ENCODE measurements around the gene KCNB1.

DNA sequence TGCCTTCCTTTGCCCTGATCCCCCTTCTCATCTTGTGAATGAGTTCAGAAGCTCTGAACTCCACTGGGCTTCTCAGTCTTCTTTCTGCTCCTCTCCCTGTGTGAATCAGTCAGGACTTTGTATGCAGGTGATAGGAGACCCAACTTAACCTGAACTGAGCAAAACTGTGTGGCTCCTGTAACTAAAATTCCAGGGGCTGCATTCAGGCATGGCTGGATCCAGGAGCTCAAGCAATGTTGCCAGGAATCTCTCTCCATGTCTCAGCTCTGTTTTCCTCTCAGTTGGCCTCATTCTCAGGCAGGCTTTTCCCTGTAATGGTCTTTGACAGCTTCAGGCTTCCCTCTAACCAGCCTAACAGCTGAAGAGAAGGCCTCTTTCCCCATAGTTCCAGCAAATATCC is 153.7 kb downstream of the KCNB1 start:
- TF ChIP-seq ZNF274 (IDR thresholded peaks at IDR 0.05; ENCODE audit: low read depth, low read length) = no peak
- TF ChIP-seq YY1 (IDR thresholded peaks at IDR 0.05; ENCODE audit: insufficient read depth, insufficient read length) = no peak
- TF ChIP-seq SUZ12 (IDR thresholded peaks at IDR 0.05; ENCODE audit: extremely low read depth, insufficient read depth, insufficient read length) = no peak

Measured in NT2/D1 (cell line).